Ammon's horn (tissue), 1 donor: ENCODE measurements around the gene UACA.
"Not testable (repeated sequence)": the region's sequence is repeated elsewhere in the genome, so short reads cannot be mapped to it uniquely, and the experiment has no call there.

Source experiments
- DNase-seq: peaks from one replicate; pipeline ENCODE4 v3.0.0-alpha.2; 2016; ENCODE audit warnings: low spot score

Gene UACA

GRCh38 chr15:70625438-70625837 is 137.9 kb downstream of the UACA start:
- peak; percentile 28 for DNase-seq

GRCh38 chr15:70625011-70625410 is 138.3 kb downstream of the UACA start:
- no peak for DNase-seq

GRCh38 chr15:70618929-70619328 is 144.4 kb downstream of the UACA start:
- DNase-seq = no peak

GRCh38 chr15:70617911-70618287 is 145.5 kb downstream of the UACA start:
- no peak for DNase-seq

GRCh38 chr15:70617076-70617910 is 146.1 kb downstream of the UACA start:
- no peak for DNase-seq

- DNase-seq = not testable (repeated sequence)
Measured at GRCh38 chr15:70616311-70616756, 147.0 kb downstream of the UACA start.

GRCh38 chr15:70615435-70616310 is 147.7 kb downstream of the UACA start:
- no peak for DNase-seq

GRCh38 chr15:70614221-70614620 is 149.1 kb downstream of the UACA start:
- no peak for DNase-seq

GRCh38 chr15:70613271-70613670 is 150.1 kb downstream of the UACA start:
- no peak for DNase-seq

GRCh38 chr15:70611286-70611685 is 152.1 kb downstream of the UACA start:
- no peak for DNase-seq

- no peak for DNase-seq
Measured at GRCh38 chr15:70610541-70610940, 152.8 kb downstream of the UACA start.

- no peak for DNase-seq
Measured at GRCh38 chr15:70609889-70610288, 153.5 kb downstream of the UACA start.

- no peak for DNase-seq
Measured at GRCh38 chr15:70608144-70608543, 155.2 kb downstream of the UACA start.

- peak; percentile 81 for DNase-seq
Measured at GRCh38 chr15:70605606-70606410, 157.6 kb downstream of the UACA start.

- peak; percentile 54 for DNase-seq
Measured at GRCh38 chr15:70604666-70605315, 158.6 kb downstream of the UACA start.
